Measurements from ENCODE around the gene ZBTB7C. TPM values are rescaled to one million over a fixed set of nuclear protein-coding genes. Genes with fewer than 3 reads are reported as not detected.

ZBTB7C gene
- total RNA-seq, 1 experiment from 2014 or later = 0.32 TPM

GRCh38 chr18:48119204-48119603, 290.0 kb downstream of the ZBTB7C start:
- intact Hi-C loops (cut with micrococcal nuclease; ENCODE audit: unreplicated experiment) = no loop called here
- no TSS peak for BruUV-seq (replicated peaks)
- H3K4me1 ChIP-seq (ENCODE audit: insufficient read depth, low read length, poor library complexity, severe bottlenecking) = no peaks in the 10 kb centered on the region
- CTCF ChIA-PET = interaction anchor here (0.7 kb wide), 1 partner anchor 1058 kb away, joined by 3 read pairs; no protein-coding TSS in a partner anchor
- no peak for TF ChIP-seq EZH2 (IDR thresholded peaks at IDR 0.05; ENCODE audit: borderline replicate concordance, low read depth, low read length, poor library complexity, severe bottlenecking)
- TF ChIP-seq CTCF (conservative IDR thresholded peaks at IDR 0.05; ENCODE audit: low read depth, low read length) = no peak
- no peak overlapping the region for H3K4me3 ChIP-seq (ENCODE audit: low read depth, low read length, poor library complexity, severe bottlenecking)
- H3K27ac ChIP-seq (ENCODE audit: low read depth, low read length, poor library complexity, severe bottlenecking) = no peak overlapping the region
- no peak for DNase-seq (ENCODE audit: low spot score)
- H3K9me3 ChIP-seq (ENCODE audit: low read depth, low read length, poor library complexity, severe bottlenecking) = no peaks in the 10 kb centered on the region
- no peaks in the 10 kb centered on the region for H3K36me3 ChIP-seq (ENCODE audit: insufficient read depth, low read length, poor library complexity, severe bottlenecking)
- POLR2A ChIA-PET (ENCODE audit: low non-redundant PET) = no interaction called here
- H3K27me3 ChIP-seq (replicated peaks; ENCODE audit: insufficient read depth, low read depth, low read length, poor library complexity) = peaks cover 3% of the 10 kb centered on the region

GRCh38 chr18:48116873-48117630, 292.1 kb downstream of the ZBTB7C start:
- POLR2A ChIA-PET (ENCODE audit: low non-redundant PET) = no interaction called here
- CTCF ChIA-PET = no interaction called here
- no peak overlapping the region for H3K4me3 ChIP-seq (ENCODE audit: low read depth, low read length, poor library complexity, severe bottlenecking)
- DNase-seq (ENCODE audit: low spot score) = no peak
- no TSS peak for BruUV-seq (replicated peaks)
- H3K27ac ChIP-seq (ENCODE audit: low read depth, low read length, poor library complexity, severe bottlenecking) = no peak overlapping the region
- no peaks in the 10 kb centered on the region for H3K4me1 ChIP-seq (ENCODE audit: insufficient read depth, low read length, poor library complexity, severe bottlenecking)
- H3K27me3 ChIP-seq (replicated peaks; ENCODE audit: insufficient read depth, low read depth, low read length, poor library complexity) = peaks cover 3% of the 10 kb centered on the region
- intact Hi-C loops (cut with micrococcal nuclease; ENCODE audit: unreplicated experiment) = no loop called here
- TF ChIP-seq CTCF (conservative IDR thresholded peaks at IDR 0.05; ENCODE audit: low read depth, low read length) (no peak), EZH2 (IDR thresholded peaks at IDR 0.05; ENCODE audit: borderline replicate concordance, low read depth, low read length, poor library complexity, severe bottlenecking) (no peak)
- H3K36me3 ChIP-seq (ENCODE audit: insufficient read depth, low read length, poor library complexity, severe bottlenecking) = no peaks in the 10 kb centered on the region
- no peaks in the 10 kb centered on the region for H3K9me3 ChIP-seq (ENCODE audit: low read depth, low read length, poor library complexity, severe bottlenecking)

GRCh38 chr18:48116017-48116416, 293.2 kb downstream of the ZBTB7C start:
- H3K36me3 ChIP-seq (ENCODE audit: insufficient read depth, low read length, poor library complexity, severe bottlenecking) = no peaks in the 10 kb centered on the region
- no peaks in the 10 kb centered on the region for H3K4me1 ChIP-seq (ENCODE audit: insufficient read depth, low read length, poor library complexity, severe bottlenecking)
- no peaks in the 10 kb centered on the region for H3K9me3 ChIP-seq (ENCODE audit: low read depth, low read length, poor library complexity, severe bottlenecking)
- BruUV-seq (replicated peaks) = no TSS peak
- no peak overlapping the region for H3K4me3 ChIP-seq (ENCODE audit: low read depth, low read length, poor library complexity, severe bottlenecking)
- no peak overlapping the region for H3K27ac ChIP-seq (ENCODE audit: low read depth, low read length, poor library complexity, severe bottlenecking)
- H3K27me3 ChIP-seq (replicated peaks; ENCODE audit: insufficient read depth, low read depth, low read length, poor library complexity) = peaks cover 3% of the 10 kb centered on the region
- POLR2A ChIA-PET (ENCODE audit: low non-redundant PET) = no interaction called here
- no peak for TF ChIP-seq CTCF (conservative IDR thresholded peaks at IDR 0.05; ENCODE audit: low read depth, low read length)
- TF ChIP-seq EZH2 (IDR thresholded peaks at IDR 0.05; ENCODE audit: borderline replicate concordance, low read depth, low read length, poor library complexity, severe bottlenecking) = no peak
- CTCF ChIA-PET = no interaction called here
- intact Hi-C loops (cut with micrococcal nuclease; ENCODE audit: unreplicated experiment) = no loop called here
- DNase-seq (ENCODE audit: low spot score) = no peak
